Activated CD4-positive, alpha-beta T cell treated with anti-CD3 and anti-CD28 coated beads, Interleukin-10, Interleukin-2, amounts not matched to agents 100 ng/mL and 50 ng/mL, durations not matched to agents 16 hours and 8 hours (primary cell): ENCODE measurements around the gene KEAP1.
"Not testable (repeated sequence)": the region's sequence is repeated elsewhere in the genome, so short reads cannot be mapped to it uniquely, and the experiment has no call there.

Experiments
- DNase-seq: peaks from one replicate; pipeline ENCODE4 v3.0.0-alpha.2; 2020

KEAP1 gene

DNA sequence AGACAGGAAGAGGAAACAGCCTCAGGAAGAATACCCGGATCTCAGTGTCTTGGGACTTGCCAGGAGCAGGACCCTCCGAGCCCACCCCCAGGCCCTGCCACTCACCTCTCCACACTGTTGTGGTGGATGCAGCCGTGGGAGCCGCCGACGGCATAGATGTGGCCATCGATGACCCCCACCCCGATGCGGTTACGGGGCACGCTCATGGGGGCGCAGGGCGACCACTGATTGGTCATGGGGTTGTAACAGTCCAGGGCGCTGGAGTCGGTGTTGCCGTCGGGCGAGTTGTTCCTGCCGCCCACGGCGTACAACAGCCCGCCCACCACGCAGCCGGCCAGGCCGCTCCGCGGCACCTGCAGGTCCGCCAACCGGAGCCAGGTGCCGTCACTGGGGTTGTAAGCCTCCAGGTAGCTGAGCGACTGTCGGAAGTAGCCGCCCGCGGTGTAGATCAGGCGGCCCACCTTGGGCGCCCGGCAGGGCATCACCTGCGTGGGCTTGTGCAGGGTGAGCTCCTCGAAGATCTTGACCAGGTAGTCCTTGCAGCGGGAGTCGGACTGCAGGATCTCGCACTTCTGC is 11.6 kb downstream of the KEAP1 start:
- DNase-seq: no peak

GRCh38 chr19:10486551-10486950 is 16.6 kb downstream of the KEAP1 start:
- DNase-seq: no peak

- DNase-seq: peak; percentile 88
Measured at GRCh38 chr19:10478903-10479384, 24.2 kb downstream of the KEAP1 start.

DNA sequence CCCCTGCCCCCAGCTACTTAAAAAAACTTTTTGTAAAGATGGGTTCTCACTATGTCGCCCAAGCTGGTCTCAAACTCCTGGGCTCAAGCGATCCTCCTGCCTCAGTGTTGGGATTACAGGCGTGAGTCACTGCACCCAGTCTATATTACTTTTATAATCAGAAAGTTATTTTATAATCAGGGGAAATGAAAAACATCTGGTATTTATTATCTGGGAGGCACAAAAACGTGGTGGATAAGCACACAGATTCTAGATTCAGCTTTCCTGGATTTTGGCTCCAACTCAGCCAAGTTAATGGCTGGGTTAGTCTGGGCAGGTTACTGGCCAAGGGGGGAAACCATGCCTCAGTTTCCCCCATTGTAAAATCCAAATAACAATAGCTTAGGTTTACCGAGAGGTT is 24.7 kb downstream of the KEAP1 start:
- no peak for DNase-seq

DNA sequence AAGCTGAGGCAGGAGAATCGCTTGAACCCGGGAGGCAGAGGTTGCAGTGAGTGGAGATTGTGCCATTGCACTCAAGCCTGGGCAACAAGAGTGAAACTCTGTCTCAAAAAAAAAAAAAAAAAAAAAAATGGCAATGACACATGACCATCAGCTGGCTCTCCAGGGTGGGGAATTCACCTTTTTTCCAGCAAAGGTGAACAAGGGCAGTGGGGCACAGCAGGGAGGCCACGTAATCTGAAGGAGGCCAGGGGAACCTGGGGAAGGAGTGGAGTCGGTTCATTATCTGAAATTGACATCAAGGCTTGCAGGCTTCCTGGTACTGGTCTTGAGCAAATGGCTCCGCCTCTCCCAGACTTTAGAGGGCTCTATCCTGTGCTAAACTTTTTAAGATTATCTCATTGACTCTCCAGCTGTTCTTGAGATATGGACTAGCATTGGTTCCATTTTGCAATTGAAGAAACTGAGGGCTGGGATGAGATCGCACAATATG is 28.1 kb downstream of the KEAP1 start:
- no peak for DNase-seq

DNA sequence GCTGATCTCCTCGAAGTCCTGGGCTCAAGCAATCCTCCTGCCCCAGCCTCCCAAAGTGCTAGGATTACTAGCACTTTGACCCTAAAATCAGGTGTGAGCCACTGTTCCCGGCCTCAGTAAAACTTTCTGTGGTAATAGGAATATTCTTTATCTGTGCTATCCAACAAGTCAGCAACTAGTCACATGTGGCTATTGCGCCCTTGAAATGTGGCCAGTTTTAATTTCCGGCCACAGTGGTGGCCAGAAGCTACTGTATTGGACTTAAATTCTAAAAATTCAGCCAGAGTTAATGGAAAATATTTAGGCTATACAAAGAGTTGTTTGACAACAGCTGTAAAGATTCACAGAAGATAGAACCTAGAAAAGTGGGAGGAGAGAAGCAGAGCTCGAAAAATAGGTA is 30.0 kb downstream of the KEAP1 start:
- no peak for DNase-seq

- peak; percentile 31 for DNase-seq
Measured at GRCh38 chr19:10471909-10472308, 31.2 kb downstream of the KEAP1 start.

GRCh38 chr19:10468133-10468532 is 35.0 kb downstream of the KEAP1 start:
- DNase-seq: no peak

DNA sequence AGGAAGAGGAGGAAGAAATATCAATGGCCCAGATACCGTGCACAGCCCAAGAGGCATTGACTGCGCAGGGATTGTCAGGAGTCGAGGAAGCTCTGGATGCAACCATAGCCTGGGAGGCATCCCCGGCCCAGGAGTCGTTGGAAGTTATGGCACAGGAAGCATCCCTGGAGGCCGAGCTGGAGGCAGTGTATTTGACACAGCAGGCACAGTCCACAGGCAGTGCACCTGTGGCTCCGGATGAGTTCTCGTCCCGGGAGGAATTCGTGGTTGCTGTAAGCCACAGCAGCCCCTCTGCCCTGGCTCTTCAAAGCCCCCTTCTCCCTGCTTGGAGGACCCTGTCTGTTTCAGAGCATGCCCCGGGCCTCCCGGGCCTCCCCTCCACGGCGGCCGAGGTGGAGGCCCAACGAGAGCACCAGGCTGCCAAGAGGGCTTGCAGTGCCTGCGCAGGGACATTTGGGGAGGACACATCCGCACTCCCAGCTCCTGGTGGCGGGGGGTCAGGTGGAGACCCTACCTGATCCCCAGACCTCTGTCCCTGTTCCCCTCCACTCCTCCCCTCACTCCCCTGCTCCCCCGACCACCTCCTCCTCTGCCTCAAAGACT is 36.0 kb downstream of the KEAP1 start:
- no peak for DNase-seq

DNA sequence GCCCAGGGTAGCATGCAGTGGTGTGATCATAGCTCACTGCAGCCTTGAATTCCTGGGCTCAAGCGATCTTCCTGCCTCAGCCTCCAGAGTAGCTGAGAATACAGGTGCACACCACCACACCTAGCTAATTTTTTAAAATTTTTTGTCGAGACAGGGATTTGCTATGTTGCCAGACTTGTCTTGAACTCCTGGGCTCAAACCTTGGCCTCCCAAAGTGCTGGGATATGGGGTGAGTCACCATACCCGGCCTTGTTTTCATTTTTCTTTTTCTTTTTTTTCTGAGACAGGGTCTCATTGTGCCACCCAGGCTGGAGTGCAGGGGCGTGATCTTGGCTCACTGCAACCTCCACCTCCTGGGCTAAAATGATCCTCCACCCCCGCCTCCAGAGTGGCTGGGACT is 38.7 kb downstream of the KEAP1 start:
- DNase-seq: no peak

- no peak for DNase-seq
Measured at GRCh38 chr19:10462557-10462956, 40.6 kb downstream of the KEAP1 start.

DNA sequence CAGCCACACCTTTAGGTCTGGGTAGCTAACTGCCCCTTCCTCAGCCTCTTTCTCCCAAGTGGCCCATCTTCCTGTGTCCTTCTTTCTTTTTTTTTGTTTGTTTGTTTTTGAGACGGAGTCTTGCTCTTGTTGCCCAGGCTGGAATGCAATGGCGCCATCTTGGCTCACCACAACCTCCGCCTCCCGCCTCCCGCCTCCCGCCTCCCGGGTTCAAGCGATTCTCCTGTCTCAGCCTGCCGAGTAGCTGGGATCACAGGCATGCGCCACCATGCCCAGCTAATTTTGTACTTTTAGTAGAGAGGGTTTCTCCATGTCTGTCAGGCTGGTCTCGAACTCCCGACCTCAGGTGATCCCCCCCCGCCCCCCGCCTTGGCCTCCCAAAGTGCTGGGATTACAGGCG is 41.1 kb downstream of the KEAP1 start:
- DNase-seq: not testable (repeated sequence)

GRCh38 chr19:10461047-10461949 is 41.9 kb downstream of the KEAP1 start:
- peak; percentile 92 for DNase-seq

GRCh38 chr19:10460714-10461046 is 42.5 kb downstream of the KEAP1 start:
- DNase-seq: no peak

DNA sequence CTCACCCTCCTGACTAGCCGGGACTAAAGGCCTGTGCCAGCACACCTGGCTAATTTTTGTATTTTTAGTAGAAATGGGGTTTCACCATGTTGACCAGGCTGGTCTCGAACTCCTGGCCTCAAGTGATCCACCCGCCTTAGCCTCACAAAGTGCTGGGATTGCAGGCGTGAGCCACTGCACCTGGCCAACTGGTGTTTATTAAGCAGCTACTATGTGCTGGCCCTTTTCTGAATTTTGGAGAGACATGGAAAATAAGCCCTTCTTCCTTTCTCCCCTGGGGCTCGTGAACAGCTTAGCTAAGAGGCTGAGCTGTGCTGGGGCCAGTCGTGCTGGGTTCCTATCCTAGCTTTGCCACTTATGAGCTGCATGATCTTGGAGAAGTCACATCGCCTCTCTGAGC is 44.4 kb downstream of the KEAP1 start:
- DNase-seq: not testable (repeated sequence)

DNA sequence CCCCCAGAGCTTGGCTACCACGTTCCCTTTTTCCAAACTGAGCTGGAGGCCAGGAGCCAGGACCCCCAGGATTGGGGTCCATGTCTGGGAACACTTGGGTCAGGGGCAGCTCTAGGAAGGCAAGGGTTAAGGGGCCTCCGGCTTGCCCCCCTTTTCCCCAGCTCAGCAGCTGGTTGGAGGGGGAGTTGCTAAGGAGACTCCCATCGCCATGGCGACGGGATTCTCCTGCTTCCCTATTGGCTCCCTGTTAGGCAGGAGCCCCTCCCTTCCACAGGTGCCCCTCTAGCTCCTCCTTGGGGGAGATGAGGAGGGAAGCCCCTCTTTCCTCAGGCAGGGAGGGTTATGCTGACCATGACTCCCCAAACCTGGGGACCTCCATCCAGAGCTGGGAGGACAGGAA is 48.9 kb downstream of the KEAP1 start:
- no peak for DNase-seq

- no peak for DNase-seq
Measured at GRCh38 chr19:10453852-10454251, 49.3 kb downstream of the KEAP1 start.

- DNase-seq: no peak
Measured at GRCh38 chr19:10452726-10453618, 50.2 kb downstream of the KEAP1 start.

- DNase-seq: peak; percentile 39
Measured at GRCh38 chr19:10450853-10451609, 52.1 kb downstream of the KEAP1 start.

GRCh38 chr19:10450191-10450852 is 52.8 kb downstream of the KEAP1 start:
- DNase-seq: no peak

- no peak for DNase-seq
Measured at GRCh38 chr19:10449037-10449436, 54.1 kb downstream of the KEAP1 start.

- DNase-seq: no peak
Measured at GRCh38 chr19:10442698-10443097, 60.5 kb downstream of the KEAP1 start.
